Osteoblast (primary cell): ENCODE results near the gene EFCAB12. TPM values are rescaled to one million over a fixed set of nuclear protein-coding genes. Genes with fewer than 3 reads are reported as not detected.

Experiments
- DNase-seq: peaks from one replicate; pipeline ENCODE4 v3.0.0; 2011; ENCODE audit warnings: low spot score, mixed read lengths; ENCODE audit not compliant: insufficient read length; ENCODE audit errors: missing footprints
- H2AFZ ChIP-seq: 2 replicates; pipeline ENCODE4 v1.6.0; 2011; ENCODE audit warnings: mild to moderate bottlenecking, low read length
- H3K27ac ChIP-seq: 2 replicates; pipeline ENCODE4 v1.5.1; 2011; ENCODE audit warnings: mild to moderate bottlenecking, low read depth, low read length, moderate library complexity
- H3K27me3 ChIP-seq: 2 replicates; pipeline ENCODE4 v1.6.0; 2012; ENCODE audit warnings: mild to moderate bottlenecking, control low read depth, inconsistent platforms, low read length, moderate library complexity; ENCODE audit not compliant: insufficient read depth
- H3K36me3 ChIP-seq: 2 replicates; pipeline ENCODE4 v1.5.1; 2011; ENCODE audit warnings: mild to moderate bottlenecking, low read length, control low read depth, moderate library complexity; ENCODE audit not compliant: insufficient read depth
- H3K4me1 ChIP-seq: 2 replicates; pipeline ENCODE4 v1.5.1; 2011; ENCODE audit warnings: mild to moderate bottlenecking, low read length, control low read depth, moderate library complexity; ENCODE audit not compliant: insufficient read depth
- H3K4me2 ChIP-seq: 2 replicates; pipeline ENCODE4 v1.6.0; 2011; ENCODE audit warnings: mild to moderate bottlenecking, low read length; ENCODE audit not compliant: insufficient read depth
- H3K4me3 ChIP-seq: fragments of 200-600 bp; sonication (generic); 3 replicates; pipeline ENCODE4 v1.5.1; 2012; ENCODE audit warnings: mild to moderate bottlenecking, low read length, inconsistent platforms; ENCODE audit not compliant: insufficient read depth
- H3K79me2 ChIP-seq: 2 replicates; pipeline ENCODE4 v1.6.0; 2012; ENCODE audit warnings: mild to moderate bottlenecking, low read length, control low read depth, inconsistent platforms; ENCODE audit not compliant: insufficient read depth
- H3K9me3 ChIP-seq: 2 replicates; pipeline ENCODE4 v1.5.1; 2011; ENCODE audit warnings: low read depth, low read length, control low read depth
- H4K20me1 ChIP-seq: 2 replicates; pipeline ENCODE4 v1.6.0; 2012; ENCODE audit warnings: mild to moderate bottlenecking, low read length, control low read depth; ENCODE audit not compliant: insufficient read depth
- total RNA-seq: library from RNA; depleted of rRNA; stranded (reverse); fragments of >200 nt; gene quantifications from 2 replicates; pipeline ENCODE4 v1.2.3, GENCODE V29; 2012
- TF ChIP-seq, protein P1 (sequence below): IDR thresholded peaks from 2 replicates; pipeline ENCODE4 v1.5.1; 2011; ENCODE audit warnings: mild to moderate bottlenecking, low read depth, low read length, moderate library complexity; ENCODE audit errors: extremely low read depth

Gene EFCAB12
- total RNA-seq, 1 donor, result under 0.01 TPM

DNA sequence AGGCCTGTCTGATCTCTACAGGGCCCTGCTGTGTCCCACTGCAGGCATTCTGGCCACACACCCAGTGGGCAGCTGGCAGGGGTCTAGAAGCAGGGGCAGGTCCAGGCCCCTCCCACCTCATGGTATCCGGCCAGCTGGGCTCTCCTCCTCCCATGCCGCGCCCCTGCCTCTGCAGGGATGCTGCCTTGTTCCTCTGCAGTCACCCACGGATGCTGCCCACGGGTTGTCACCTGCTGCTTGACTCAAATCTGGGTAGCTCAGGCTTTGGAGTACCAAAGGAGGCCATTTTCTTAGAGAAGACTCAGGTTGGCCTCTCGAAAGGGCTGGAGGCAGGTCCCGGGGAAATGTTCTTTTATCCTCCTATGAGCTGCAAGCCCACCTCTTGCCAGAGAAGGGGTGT is 25.0 kb downstream of the EFCAB12 start:
- TF ChIP-seq, protein P1, sequence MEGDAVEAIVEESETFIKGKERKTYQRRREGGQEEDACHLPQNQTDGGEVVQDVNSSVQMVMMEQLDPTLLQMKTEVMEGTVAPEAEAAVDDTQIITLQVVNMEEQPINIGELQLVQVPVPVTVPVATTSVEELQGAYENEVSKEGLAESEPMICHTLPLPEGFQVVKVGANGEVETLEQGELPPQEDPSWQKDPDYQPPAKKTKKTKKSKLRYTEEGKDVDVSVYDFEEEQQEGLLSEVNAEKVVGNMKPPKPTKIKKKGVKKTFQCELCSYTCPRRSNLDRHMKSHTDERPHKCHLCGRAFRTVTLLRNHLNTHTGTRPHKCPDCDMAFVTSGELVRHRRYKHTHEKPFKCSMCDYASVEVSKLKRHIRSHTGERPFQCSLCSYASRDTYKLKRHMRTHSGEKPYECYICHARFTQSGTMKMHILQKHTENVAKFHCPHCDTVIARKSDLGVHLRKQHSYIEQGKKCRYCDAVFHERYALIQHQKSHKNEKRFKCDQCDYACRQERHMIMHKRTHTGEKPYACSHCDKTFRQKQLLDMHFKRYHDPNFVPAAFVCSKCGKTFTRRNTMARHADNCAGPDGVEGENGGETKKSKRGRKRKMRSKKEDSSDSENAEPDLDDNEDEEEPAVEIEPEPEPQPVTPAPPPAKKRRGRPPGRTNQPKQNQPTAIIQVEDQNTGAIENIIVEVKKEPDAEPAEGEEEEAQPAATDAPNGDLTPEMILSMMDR, result no peak
- H3K4me2 ChIP-seq, result no peak overlapping the region
- DNase-seq, result no peak
- H4K20me1 ChIP-seq, result peaks cover under 1% of the 10 kb centered on the region
- H3K36me3 ChIP-seq, result no peaks in the 10 kb centered on the region
- peaks cover 9% of the 10 kb centered on the region for H3K79me2 ChIP-seq
- H3K27me3 ChIP-seq, result no peaks in the 10 kb centered on the region
- H3K4me1 ChIP-seq, result peaks cover under 1% of the 10 kb centered on the region
- H3K4me3 ChIP-seq, result no peak overlapping the region
- no peak overlapping the region for H2AFZ ChIP-seq
- H3K27ac ChIP-seq, result no peak overlapping the region
- no peaks in the 10 kb centered on the region for H3K9me3 ChIP-seq

GRCh38 chr3:129402616-129403015 is 25.8 kb downstream of the EFCAB12 start:
- Histone ChIP-seq H3K4me2 (no peak overlapping the region), H3K36me3 (no peaks in the 10 kb centered on the region), H3K4me1 (peaks cover 8% of the 10 kb centered on the region), H2AFZ (no peak overlapping the region), H3K4me3 (no peak overlapping the region), H3K27ac (no peak overlapping the region), H3K79me2 (peaks cover 17% of the 10 kb centered on the region), H3K9me3 (no peaks in the 10 kb centered on the region), H3K27me3 (no peaks in the 10 kb centered on the region), H4K20me1 (peaks cover 8% of the 10 kb centered on the region)
- TF ChIP-seq, protein P1, result no peak
- no peak for DNase-seq

DNA sequence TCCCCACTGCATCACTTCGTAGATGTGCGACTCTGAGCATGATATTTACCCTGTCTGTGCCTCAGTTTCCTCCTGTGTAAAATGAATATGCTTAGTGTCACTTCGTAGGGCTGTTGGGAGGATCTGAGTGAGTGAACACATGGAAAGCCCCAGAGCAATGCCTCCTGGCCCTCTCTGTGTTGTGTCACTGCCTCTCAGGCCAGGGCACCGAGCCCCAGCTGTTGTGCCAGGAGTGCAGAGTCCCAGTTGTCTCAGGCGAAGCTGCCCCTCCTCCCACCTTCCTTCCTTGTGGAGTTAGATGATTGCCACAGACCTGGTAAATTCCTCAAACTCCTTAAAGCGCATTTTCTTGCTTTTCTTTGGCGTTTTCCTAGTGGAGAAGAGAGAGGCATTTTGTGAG is 26.2 kb downstream of the EFCAB12 start:
- DNase-seq, result no peak
- Histone ChIP-seq H3K4me1 (peaks cover 11% of the 10 kb centered on the region), H3K4me3 (no peak overlapping the region), H3K27me3 (no peaks in the 10 kb centered on the region), H2AFZ (no peak overlapping the region), H3K9me3 (no peaks in the 10 kb centered on the region), H3K27ac (no peak overlapping the region), H3K36me3 (no peaks in the 10 kb centered on the region), H3K79me2 (peaks cover 21% of the 10 kb centered on the region), H3K4me2 (no peak overlapping the region), H4K20me1 (peaks cover 12% of the 10 kb centered on the region)
- TF ChIP-seq, protein P1, result no peak

DNA sequence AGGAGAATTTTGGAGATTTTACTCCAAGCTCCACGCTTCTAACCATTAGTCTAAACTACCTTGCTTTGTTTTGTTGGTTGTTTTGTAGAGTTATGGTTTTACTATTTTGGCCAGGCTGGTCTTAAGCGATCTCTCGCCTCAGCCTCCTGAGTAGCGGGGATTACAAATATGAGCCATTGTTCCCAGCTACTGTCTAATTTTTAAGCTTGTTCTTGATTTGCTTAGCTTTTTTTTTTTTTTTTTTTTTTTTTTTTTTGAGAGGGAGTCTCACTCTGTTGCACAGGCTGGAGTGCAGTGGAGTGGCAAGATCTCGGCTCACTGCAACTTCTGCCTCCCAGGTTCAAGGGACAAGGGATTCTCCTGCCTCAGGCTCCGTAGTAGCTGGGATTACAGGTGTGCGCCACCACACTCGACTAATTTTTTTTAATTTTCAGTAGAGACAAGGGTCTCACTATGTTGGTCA is 28.5 kb downstream of the EFCAB12 start:
- TF ChIP-seq, protein P1, result no peak

More for the DNA sequence above, 28.5 kb downstream of the EFCAB12 start:
- Histone ChIP-seq H3K9me3 (no peaks in the 10 kb centered on the region), H3K4me2 (peak overlapping the region; percentile 92), H3K27me3 (no peaks in the 10 kb centered on the region), H4K20me1 (peaks cover 30% of the 10 kb centered on the region), H3K36me3 (peaks cover 17% of the 10 kb centered on the region), H3K27ac (peak overlapping the region; percentile 92), H3K79me2 (peaks cover 44% of the 10 kb centered on the region), H3K4me1 (peaks cover 11% of the 10 kb centered on the region), H2AFZ (peak overlapping the region; percentile 87), H3K4me3 (peak overlapping the region; percentile 80)
- DNase-seq, result no peak
